ENCODE data around the gene ASB8.
A peak's percentile ranks its signal among the peaks of the same experiment; 100 is the strongest.

Gene ASB8

GRCh38 chr12:48160807-48161206 lies 3.5 kb upstream of the ASB8 start:
- no peak overlapping the region for H3K9ac ChIP-seq (ENCODE audit: low read length)
- no peak overlapping the region for H3K27ac ChIP-seq (ENCODE audit: low read length, poor library complexity, severe bottlenecking)
- no peak overlapping the region for H2AFZ ChIP-seq (ENCODE audit: low read depth, low read length)
- no peak overlapping the region for H3K4ac ChIP-seq (ENCODE audit: low read depth in 1 of 2, low read length in 2 of 2)
- no peak overlapping the region for H2AK5ac ChIP-seq (ENCODE audit: low read length, severe bottlenecking)
- no peak overlapping the region for H2BK120ac ChIP-seq (ENCODE audit: low read depth, low read length)
- no peak overlapping the region for H2BK12ac ChIP-seq (ENCODE audit: low read length in 2 of 2)
- H3K4me2 ChIP-seq (ENCODE audit: low read length, poor library complexity, severe bottlenecking), result no peak overlapping the region
- no peaks in the 10 kb centered on the region for H3K9me3 ChIP-seq (ENCODE audit: control insufficient read depth, low read length)
- H3K14ac ChIP-seq (ENCODE audit: low read length in 2 of 2), result no peak overlapping the region
- whole genome bisulfite sequencing, result no CpG with 5 or more reads among the region's 2 CpGs
- no peak overlapping the region for H3K18ac ChIP-seq (ENCODE audit: low read depth in 1 of 2, low read length in 2 of 2)
- peaks cover 4% of the 10 kb centered on the region for H3K4me1 ChIP-seq (ENCODE audit: control insufficient read depth, insufficient read depth, low read depth, low read length)
- DNase-seq, result no peak
- no peak overlapping the region for H4K91ac ChIP-seq (ENCODE audit: low read length)
- no peak overlapping the region for H2BK15ac ChIP-seq (ENCODE audit: low read depth, poor library complexity, severe bottlenecking)
- peaks cover 0 to 2% of the 10 kb centered on the region in 2 experiments for H3K36me3 ChIP-seq (ENCODE audit: control insufficient read depth in 1 of 2, insufficient read depth in 2 of 2, low read depth in 1 of 2, low read length in 2 of 2)
- no peak overlapping the region for H3K4me3 ChIP-seq (ENCODE audit: insufficient read depth in 1 of 2, low read depth in 1 of 2, low read length in 2 of 2)
- H3K27me3 ChIP-seq (ENCODE audit: control insufficient read depth in 1 of 2, insufficient read depth in 1 of 2, low read length in 2 of 2), result peaks cover 5 to 18% of the 10 kb centered on the region in 2 experiments
- peaks cover 5% of the 10 kb centered on the region for H3K79me1 ChIP-seq (replicated peaks; ENCODE audit: low read length, poor library complexity, severe bottlenecking)
- no peak overlapping the region for H2BK5ac ChIP-seq (ENCODE audit: low read depth, low read length, poor library complexity, severe bottlenecking)
- no peak overlapping the region for H3K23ac ChIP-seq (ENCODE audit: low read length in 2 of 2)
- H4K8ac ChIP-seq (ENCODE audit: low read length), result no peak overlapping the region

- H2BK120ac ChIP-seq (ENCODE audit: low read depth, low read length), result no peak overlapping the region
- H2AK5ac ChIP-seq (ENCODE audit: low read length, severe bottlenecking), result no peak overlapping the region
- H3K79me1 ChIP-seq (replicated peaks; ENCODE audit: low read length, poor library complexity, severe bottlenecking), result peaks cover 5% of the 10 kb centered on the region
- WGBS, result 95% methylated on average over 5 of the region's 5 CpGs
- H2BK5ac ChIP-seq (ENCODE audit: low read depth, low read length, poor library complexity, severe bottlenecking), result no peak overlapping the region
- no peak overlapping the region for H2BK12ac ChIP-seq (ENCODE audit: low read length in 2 of 2)
- no peak overlapping the region for H3K4ac ChIP-seq (ENCODE audit: low read depth in 1 of 2, low read length in 2 of 2)
- no peak overlapping the region for H3K23ac ChIP-seq (ENCODE audit: low read length in 2 of 2)
- H3K9ac ChIP-seq (ENCODE audit: low read length), result no peak overlapping the region
- no peak overlapping the region for H3K4me2 ChIP-seq (ENCODE audit: low read length, poor library complexity, severe bottlenecking)
- no peak overlapping the region for H3K14ac ChIP-seq (ENCODE audit: low read length in 2 of 2)
- H2AFZ ChIP-seq (ENCODE audit: low read depth, low read length), result no peak overlapping the region
- peaks cover 4% of the 10 kb centered on the region for H3K4me1 ChIP-seq (ENCODE audit: control insufficient read depth, insufficient read depth, low read depth, low read length)
- H4K8ac ChIP-seq (ENCODE audit: low read length), result no peak overlapping the region
- H4K91ac ChIP-seq (ENCODE audit: low read length), result no peak overlapping the region
- H3K4me3 ChIP-seq (ENCODE audit: insufficient read depth in 1 of 2, low read depth in 1 of 2, low read length in 2 of 2), result no peak overlapping the region
- H3K9me3 ChIP-seq (ENCODE audit: control insufficient read depth, low read length), result no peaks in the 10 kb centered on the region
- no peak for DNase-seq
- no peak overlapping the region for H2BK15ac ChIP-seq (ENCODE audit: low read depth, poor library complexity, severe bottlenecking)
- peaks cover 0 to 2% of the 10 kb centered on the region in 2 experiments for H3K36me3 ChIP-seq (ENCODE audit: control insufficient read depth in 1 of 2, insufficient read depth in 2 of 2, low read depth in 1 of 2, low read length in 2 of 2)
- no peak overlapping the region for H3K27ac ChIP-seq (ENCODE audit: low read length, poor library complexity, severe bottlenecking)
- H3K18ac ChIP-seq (ENCODE audit: low read depth in 1 of 2, low read length in 2 of 2), result no peak overlapping the region
- H3K27me3 ChIP-seq (ENCODE audit: control insufficient read depth in 1 of 2, insufficient read depth in 1 of 2, low read length in 2 of 2), result peaks cover 0 to 18% of the 10 kb centered on the region in 2 experiments
Observed at GRCh38 chr12:48160046-48160445, 2.7 kb upstream of the ASB8 start.

- Histone ChIP-seq H2BK5ac (ENCODE audit: low read depth, low read length, poor library complexity, severe bottlenecking) (peak overlapping the region; percentile 66), H2AFZ (ENCODE audit: low read depth, low read length) (peak overlapping the region; percentile 85), H4K91ac (ENCODE audit: low read length) (peak overlapping the region; percentile 86), H3K23ac (ENCODE audit: low read length in 2 of 2) (no peak overlapping the region), H3K36me3 (ENCODE audit: control insufficient read depth in 1 of 2, insufficient read depth in 2 of 2, low read depth in 1 of 2, low read length in 2 of 2) (peaks cover 2 to 9% of the 10 kb centered on the region in 2 experiments), H3K9me3 (ENCODE audit: control insufficient read depth, low read length) (no peaks in the 10 kb centered on the region), H2AK5ac (ENCODE audit: low read length, severe bottlenecking) (peak overlapping the region; percentile 66), H3K9ac (ENCODE audit: low read length) (peak overlapping the region; percentile 94), H3K4me1 (ENCODE audit: control insufficient read depth, insufficient read depth, low read depth, low read length) (peaks cover 4% of the 10 kb centered on the region), H3K14ac (ENCODE audit: low read length in 2 of 2) (no peak overlapping the region), H2BK12ac (ENCODE audit: low read length in 2 of 2) (no peak overlapping the region), H2BK120ac (ENCODE audit: low read depth, low read length) (peak overlapping the region; percentile 61), H3K4me2 (ENCODE audit: low read length, poor library complexity, severe bottlenecking) (peak overlapping the region; percentile 71), H4K8ac (ENCODE audit: low read length) (peak overlapping the region; percentile 99), H3K18ac (ENCODE audit: low read depth in 1 of 2, low read length in 2 of 2) (peak overlapping the region; percentile 79 to 98), H3K4me3 (ENCODE audit: insufficient read depth in 1 of 2, low read depth in 1 of 2, low read length in 2 of 2) (peak overlapping the region; percentile 39 to 99), H3K27ac (ENCODE audit: low read length, poor library complexity, severe bottlenecking) (peak overlapping the region; percentile 54), H3K4ac (ENCODE audit: low read depth in 1 of 2, low read length in 2 of 2) (peak overlapping the region in 1 of 2 experiments; percentile 44), H2BK15ac (ENCODE audit: low read depth, poor library complexity, severe bottlenecking) (no peak overlapping the region), H3K27me3 (ENCODE audit: control insufficient read depth in 1 of 2, insufficient read depth in 1 of 2, low read length in 2 of 2) (peaks cover 0 to 13% of the 10 kb centered on the region in 2 experiments), H3K79me1 (replicated peaks; ENCODE audit: low read length, poor library complexity, severe bottlenecking) (peaks cover 6% of the 10 kb centered on the region)
- no peak for DNase-seq
- 75% methylated on average over 1 of the region's 3 CpGs for WGBS
Observed at GRCh38 chr12:48157889-48158370, 615 bp upstream of the ASB8 start.

- peaks cover 6% of the 10 kb centered on the region for H3K79me1 ChIP-seq (replicated peaks; ENCODE audit: low read length, poor library complexity, severe bottlenecking)
- H3K27ac ChIP-seq (ENCODE audit: low read length, poor library complexity, severe bottlenecking), result peak overlapping the region; percentile 47
- H3K27me3 ChIP-seq (ENCODE audit: control insufficient read depth in 1 of 2, insufficient read depth in 1 of 2, low read length in 2 of 2), result peaks cover 0 to 8% of the 10 kb centered on the region in 2 experiments
- no peaks in the 10 kb centered on the region for H3K9me3 ChIP-seq (ENCODE audit: control insufficient read depth, low read length)
- H3K4me2 ChIP-seq (ENCODE audit: low read length, poor library complexity, severe bottlenecking), result peak overlapping the region; percentile 95
- no peak overlapping the region for H4K8ac ChIP-seq (ENCODE audit: low read length)
- peak overlapping the region; percentile 94 for H3K9ac ChIP-seq (ENCODE audit: low read length)
- no peak overlapping the region for H3K4ac ChIP-seq (ENCODE audit: low read depth in 1 of 2, low read length in 2 of 2)
- no peak overlapping the region for H2BK5ac ChIP-seq (ENCODE audit: low read depth, low read length, poor library complexity, severe bottlenecking)
- no peak overlapping the region for H2BK120ac ChIP-seq (ENCODE audit: low read depth, low read length)
- H3K36me3 ChIP-seq (ENCODE audit: control insufficient read depth in 1 of 2, insufficient read depth in 2 of 2, low read depth in 1 of 2, low read length in 2 of 2), result peaks cover 6 to 20% of the 10 kb centered on the region in 2 experiments
- no peak overlapping the region for H3K23ac ChIP-seq (ENCODE audit: low read length in 2 of 2)
- DNase-seq, result no peak
- H2BK15ac ChIP-seq (ENCODE audit: low read depth, poor library complexity, severe bottlenecking), result no peak overlapping the region
- H2AK5ac ChIP-seq (ENCODE audit: low read length, severe bottlenecking), result peak overlapping the region; percentile 38
- no peak overlapping the region for H4K91ac ChIP-seq (ENCODE audit: low read length)
- peaks cover 4% of the 10 kb centered on the region for H3K4me1 ChIP-seq (ENCODE audit: control insufficient read depth, insufficient read depth, low read depth, low read length)
- peak overlapping the region; percentile 99 to 100 for H3K4me3 ChIP-seq (ENCODE audit: insufficient read depth in 1 of 2, low read depth in 1 of 2, low read length in 2 of 2)
- 41% methylated on average over 8 of the region's 8 CpGs for whole genome bisulfite sequencing
- H3K14ac ChIP-seq (ENCODE audit: low read length in 2 of 2), result no peak overlapping the region
- H3K18ac ChIP-seq (ENCODE audit: low read depth in 1 of 2, low read length in 2 of 2), result peak overlapping the region in 1 of 2 experiments; percentile 0
- no peak overlapping the region for H2BK12ac ChIP-seq (ENCODE audit: low read length in 2 of 2)
- H2AFZ ChIP-seq (ENCODE audit: low read depth, low read length), result no peak overlapping the region
Observed at GRCh38 chr12:48156652-48157017, 680 bp downstream of the ASB8 start.
